Activated T-cell treated with anti-CD3 and anti-CD28 coated beads for 1 hour (primary cell): ENCODE data around the gene CABCOCO1.
"Not testable (repeated sequence)": the region's sequence is repeated elsewhere in the genome, so short reads cannot be mapped to it uniquely, and the experiment has no call there.

ENCODE experiments used
- DNase-seq: peaks from one replicate; pipeline ENCODE4 v3.0.0-alpha.2; 2020; ENCODE audit warnings: low read depth

The CABCOCO1 gene

DNA sequence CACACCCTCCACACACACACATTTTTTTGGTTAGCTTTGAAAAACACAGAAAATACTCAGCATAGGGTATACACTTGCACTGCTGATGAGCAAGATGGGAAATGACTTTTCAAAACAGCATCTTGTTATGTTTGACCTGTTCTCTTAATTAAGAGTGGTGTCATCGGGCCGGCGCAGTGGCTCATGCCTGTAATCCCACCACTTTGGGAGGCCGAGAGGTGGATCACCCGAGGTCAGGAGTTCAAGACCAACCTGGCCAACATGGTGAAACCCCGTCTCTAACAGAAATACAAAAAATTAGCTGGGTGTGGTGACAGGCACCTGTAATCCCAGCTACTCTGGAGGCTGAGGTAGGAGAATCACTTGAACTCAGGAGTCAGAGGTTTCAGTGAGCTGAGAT is 56.7 kb downstream of the CABCOCO1 start:
- DNase-seq = not testable (repeated sequence)

DNA sequence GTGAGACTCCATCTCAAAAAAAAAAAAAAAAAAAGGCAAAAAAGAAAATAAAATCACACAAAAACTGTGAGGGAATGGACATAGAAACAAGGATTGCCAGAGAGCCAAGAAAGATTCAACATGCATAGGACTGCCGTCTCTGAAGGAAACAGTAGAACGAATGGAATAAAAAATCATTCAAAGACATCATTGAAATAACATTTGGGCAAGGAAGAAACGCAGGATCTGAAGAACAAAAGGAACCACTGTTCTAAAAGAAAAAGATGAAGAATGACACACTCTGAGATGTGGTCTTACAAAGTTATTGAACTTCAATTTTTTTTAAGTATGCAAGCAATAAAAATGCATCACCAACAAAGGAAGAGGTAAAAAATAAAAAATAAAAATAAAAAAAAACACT is 57.2 kb downstream of the CABCOCO1 start:
- DNase-seq = no peak

DNA sequence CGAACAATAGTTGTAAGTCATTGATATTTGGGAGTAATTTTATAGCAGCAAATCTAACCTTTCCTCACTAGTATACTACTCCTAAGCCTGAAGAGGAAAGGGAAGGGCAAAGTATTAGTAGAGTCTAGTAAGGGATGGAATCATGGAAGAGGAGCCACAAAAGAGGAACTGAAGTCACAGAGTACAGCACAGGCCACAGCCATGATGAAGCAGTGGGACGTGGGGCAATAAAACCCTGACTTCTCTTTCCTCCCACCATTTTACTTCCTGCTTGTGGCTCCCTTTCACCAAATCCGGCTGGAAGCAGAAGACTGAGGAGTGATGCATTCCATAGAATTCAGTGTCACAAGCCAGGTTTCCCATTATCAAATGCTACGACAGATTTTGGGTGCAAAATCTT is 58.7 kb downstream of the CABCOCO1 start:
- DNase-seq = no peak

DNA sequence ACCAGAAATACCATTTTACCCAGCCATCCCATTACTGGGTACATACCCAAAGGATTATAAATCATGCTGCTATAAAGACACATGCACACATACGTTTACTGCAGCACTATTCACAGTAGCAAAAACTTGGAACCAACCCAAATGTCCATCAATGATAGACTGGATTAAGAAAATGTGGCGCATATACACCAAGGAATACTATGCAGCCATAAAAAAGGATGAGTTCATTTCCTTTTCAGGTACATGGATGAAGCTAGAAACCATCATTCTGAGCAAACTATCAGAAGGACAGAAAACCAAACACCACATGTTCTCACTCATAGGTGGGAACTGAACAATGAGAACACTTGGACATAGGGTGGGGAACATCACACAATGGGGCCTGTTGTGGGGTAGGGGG is 62.5 kb downstream of the CABCOCO1 start:
- not testable (repeated sequence) for DNase-seq

DNA sequence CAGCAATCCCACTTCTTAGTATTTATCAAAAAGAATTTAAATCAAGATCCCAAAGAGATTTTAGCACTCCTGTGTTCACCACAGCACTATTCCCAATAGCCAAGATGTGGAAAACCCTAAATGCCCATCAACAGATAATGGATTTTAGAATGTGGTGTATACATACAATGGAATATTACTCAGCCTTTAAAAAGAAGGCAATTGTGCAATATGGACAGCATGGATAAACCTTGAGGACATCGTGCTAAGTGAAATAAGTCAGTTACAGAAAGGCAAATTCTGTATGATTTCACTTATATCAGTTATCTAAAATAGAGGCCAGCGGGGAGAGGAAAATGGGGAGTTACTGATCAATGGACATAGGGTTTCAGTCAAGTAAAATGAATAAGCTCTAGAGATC is 66.9 kb downstream of the CABCOCO1 start:
- no peak for DNase-seq

DNA sequence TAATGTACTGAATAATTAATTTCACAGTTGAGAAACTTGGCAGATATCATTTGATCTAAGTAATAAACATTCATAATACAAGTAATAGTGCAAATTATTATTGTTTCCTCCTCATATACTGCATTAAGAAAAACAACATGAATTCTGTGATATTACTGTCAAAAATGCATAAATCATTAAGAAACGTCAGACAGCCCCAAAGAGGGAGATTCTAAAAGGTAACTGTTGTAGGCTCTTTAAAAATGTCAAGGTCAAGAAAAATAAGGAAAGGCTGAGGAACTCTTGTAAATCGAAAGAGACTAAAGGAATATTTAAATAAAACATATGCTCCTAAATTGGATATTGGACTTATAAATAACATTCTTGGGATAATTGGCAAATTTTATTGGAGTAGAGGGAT is 67.9 kb downstream of the CABCOCO1 start:
- no peak for DNase-seq

DNA sequence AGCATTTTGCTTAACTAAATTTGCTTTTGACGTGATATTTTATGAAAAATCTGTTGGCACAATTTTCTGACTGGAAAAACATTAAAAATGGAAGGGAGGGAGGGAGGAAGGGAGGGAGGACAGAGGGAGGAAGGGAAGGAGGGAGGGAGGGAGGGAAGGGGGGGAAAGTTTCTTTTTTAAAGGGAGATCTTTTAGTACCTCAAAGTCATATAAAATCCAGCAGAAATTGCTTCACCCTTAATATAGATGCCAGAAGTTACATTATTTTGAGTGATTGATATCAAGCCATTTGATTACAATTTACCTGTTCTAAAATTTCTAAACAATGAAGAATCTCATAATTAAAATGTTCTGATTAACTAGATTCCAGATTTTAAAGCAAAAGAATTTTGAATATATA is 68.9 kb downstream of the CABCOCO1 start:
- DNase-seq = no peak

DNA sequence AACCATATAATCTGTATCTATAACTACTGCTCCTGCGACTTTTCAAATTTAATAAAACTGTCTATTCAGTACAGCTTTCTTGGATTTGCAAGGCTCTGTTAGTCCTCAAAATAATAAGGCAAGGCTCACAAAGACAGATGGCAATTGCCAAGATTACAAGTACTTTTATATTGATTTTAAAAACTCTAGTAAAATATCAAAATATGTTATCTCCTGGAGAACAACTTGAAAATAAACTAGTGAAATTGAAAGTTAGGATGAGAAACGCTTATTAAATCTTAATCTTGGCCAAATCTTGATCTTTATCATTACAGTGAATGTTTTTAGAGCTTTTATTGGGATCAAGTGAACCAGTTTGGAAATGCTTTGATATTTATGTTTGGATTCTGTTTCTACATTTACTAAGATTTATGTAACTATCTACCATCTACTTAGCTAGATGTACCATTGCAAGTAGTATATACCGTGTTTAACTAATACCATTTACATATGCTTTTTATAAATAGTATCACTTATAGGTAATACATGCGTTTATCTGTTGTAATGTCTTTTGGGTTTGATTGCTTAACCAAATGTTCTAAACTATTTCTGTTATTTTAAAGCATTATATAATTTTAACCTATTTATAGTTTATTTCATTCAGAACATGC is 70.0 kb downstream of the CABCOCO1 start:
- DNase-seq = no peak

DNA sequence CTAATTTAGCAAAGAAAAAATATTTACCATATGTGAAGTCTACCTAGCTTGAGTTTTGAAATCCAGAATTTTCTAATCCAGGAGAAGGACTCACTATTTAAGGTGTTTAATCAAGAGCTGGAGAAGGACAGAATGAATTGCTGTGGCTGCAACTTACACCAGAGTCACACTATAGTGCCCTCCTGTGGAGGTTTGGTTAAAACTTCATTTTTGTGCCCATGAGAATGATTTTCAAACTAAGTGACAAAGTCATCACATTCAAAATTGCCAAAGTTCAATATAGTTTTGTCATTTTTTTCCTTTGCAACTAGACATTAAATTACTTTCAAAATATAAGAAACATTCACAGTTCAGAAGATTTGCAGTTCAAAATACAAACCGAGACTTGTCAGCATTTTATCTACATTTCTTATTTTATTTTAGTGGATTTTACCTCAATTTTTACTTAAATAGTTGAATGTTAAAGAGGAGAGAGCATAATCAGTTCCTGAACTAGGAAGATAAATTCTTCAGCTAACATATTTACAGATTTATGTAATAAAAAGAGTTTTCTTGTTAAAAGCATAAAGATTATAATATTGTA is 70.7 kb downstream of the CABCOCO1 start:
- no peak for DNase-seq

DNA sequence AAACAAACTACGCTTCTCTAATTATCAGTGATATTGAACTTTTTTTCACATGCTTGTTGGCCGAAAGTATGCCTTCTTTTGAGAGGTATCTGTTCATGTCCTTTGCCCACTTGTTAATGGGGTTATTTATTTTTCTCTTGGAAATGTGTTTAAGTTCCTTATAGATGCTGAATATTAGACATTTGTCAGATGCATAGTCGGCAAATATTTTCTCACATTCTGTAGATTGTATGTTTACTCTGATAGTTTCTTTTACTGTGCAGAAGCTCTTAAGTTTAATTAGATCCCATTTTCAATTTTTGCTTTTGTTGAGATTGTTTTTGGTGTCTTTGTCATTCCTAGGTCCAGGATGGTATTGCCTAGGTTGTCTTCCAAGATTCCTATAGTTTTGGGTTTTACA is 73.2 kb downstream of the CABCOCO1 start:
- DNase-seq = no peak

DNA sequence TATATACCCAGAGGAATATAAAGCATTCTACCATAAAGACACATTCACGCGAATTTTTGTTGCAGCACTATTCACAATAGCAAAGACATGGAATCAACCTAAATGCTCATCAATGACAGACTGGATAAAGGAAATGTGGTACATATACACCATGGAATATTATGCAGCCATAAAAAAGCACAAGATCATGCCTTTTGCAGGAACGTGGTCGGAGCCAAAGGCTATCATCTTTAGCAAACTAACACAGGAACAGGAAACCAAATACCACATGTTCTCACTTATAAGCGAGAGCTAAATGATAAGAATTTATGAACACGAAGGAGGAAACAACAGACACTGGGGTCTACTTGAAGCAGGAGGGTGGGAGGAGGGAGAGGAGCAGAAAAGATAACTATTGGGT is 74.7 kb downstream of the CABCOCO1 start:
- DNase-seq = not testable (repeated sequence)

DNA sequence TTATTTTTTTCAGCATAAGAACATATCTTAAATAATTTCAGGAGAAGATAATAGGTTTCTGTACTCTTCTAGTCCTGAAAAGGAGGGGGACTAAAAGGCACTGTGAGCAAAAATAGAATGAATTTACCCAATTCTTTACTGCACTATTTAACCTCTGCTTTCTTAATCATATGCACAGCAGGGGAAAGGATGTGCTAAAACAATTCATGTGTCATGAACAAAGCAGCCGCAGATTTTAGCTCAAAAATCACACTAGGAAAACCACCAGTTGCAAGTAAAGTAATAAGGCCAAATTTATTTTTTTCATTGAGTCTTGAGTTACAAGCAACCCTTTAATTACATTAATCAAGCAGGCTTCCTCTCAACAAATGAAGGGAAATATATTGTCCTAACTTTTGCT is 80.1 kb downstream of the CABCOCO1 start:
- no peak for DNase-seq

DNA sequence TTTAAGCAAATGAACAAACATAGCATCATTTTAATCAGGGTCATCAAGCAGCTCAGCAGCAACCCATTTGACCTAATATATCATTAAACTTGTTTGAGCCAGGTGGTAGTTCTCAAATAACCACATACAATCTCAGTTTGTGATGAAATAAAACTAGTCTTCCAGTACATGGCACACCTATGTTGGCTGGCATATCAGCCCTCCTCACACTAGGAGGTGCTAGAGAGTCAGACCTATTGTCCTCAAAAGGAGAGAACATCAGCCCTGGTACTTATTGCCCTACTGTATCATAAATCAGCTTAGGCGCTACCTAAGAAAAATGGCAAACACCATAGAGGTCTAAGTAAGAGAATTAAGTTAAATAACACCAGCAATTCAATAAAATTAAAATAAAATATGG is 81.7 kb downstream of the CABCOCO1 start:
- no peak for DNase-seq

DNA sequence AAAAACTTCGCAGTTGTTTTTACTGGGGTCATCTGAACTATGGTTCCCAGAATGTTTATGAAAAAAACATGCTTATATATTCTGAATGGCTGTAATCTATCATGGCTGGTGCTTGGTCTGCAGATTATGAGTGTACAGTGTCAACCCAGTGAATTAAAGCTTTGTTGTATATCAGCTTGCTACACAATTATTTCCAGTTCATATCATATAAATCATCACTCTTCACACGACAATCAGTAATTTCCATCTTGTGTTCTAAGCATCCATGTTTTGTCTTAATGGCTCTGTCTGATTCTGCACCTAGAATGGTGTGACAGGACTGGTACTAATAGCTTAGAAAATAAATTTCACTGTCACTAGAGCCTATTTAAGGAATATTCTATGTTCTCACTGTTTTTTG is 83.6 kb downstream of the CABCOCO1 start:
- no peak for DNase-seq

DNA sequence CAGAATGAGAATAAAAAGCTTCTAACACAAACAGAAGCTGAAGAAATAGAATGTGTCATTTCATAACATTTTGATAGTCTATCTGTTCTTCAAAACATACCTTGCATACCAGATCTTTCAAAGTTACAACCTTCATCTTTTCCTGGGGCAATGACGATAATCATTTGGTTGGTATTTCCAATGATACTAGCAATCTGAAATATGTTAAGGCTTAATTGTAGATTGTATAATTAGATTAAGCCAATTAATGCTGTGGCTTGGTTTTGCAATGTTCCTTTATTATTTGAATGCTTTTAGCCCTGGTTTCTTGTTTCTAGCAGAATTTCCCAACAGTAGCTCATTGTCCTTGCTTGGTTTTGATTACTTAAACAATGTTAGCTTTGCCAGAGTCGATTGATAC is 84.6 kb downstream of the CABCOCO1 start:
- DNase-seq = no peak

DNA sequence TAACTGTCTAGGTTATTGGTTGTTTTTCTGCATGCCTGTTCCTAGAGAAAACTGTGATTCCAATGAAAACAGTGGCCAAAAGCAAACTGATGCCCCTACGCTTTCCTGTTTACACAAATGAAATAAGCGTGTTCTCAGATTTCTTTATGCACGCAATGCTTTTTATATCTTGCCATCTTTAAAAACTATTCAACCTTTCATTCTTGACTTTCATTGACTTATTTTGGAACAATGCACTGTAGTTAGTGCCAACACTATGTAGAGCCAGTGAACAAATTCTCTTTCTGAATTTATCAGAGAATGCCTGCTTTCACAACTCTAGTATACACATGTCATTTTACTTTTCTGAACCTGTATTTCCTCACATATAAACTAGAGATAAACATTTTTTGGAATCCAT is 86.6 kb downstream of the CABCOCO1 start:
- no peak for DNase-seq

DNA sequence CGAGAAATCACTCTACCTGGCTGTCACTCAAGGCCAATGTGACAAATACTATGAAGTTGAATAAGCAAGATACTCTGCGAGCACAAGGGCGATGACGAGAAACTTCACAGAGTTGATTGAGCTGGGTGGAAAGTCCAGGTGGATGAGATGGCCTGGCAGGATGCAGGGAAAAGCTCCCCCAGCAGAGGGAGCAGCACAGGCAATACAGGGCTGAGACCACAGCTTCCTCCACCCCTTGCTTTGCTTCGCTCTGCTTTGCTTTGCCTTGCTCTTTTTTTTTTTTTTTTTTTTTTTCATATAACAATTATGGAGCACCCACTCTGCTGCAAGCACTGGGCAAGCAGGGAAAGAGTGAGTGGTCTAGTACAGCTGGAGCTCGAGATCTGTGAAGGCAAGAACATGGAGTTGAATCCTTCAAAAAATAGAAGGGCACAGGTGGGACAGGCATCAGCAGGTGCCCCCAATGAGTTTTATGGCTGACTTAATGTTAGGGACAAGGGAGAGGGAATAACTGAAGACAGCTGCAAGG is 88.3 kb downstream of the CABCOCO1 start:
- DNase-seq = peak; percentile 48

DNA sequence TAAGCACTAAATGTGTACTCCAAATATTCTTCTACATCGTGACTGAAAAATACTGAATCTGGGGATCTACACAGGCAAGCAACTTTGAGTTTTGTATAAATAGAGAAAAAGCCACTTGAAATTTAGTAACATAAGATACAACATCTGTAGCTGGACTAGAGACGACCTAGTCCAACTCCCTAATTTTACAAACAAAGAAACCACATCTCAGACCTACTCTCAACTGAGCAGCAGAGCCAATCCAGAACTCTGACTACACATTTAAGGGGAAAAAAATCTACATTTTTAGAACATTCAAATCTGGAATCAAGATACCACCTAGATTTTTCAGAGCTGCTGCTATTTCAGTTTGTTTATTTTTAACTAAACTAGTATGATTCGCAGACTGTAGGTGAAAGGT is 88.9 kb downstream of the CABCOCO1 start:
- DNase-seq = no peak

DNA sequence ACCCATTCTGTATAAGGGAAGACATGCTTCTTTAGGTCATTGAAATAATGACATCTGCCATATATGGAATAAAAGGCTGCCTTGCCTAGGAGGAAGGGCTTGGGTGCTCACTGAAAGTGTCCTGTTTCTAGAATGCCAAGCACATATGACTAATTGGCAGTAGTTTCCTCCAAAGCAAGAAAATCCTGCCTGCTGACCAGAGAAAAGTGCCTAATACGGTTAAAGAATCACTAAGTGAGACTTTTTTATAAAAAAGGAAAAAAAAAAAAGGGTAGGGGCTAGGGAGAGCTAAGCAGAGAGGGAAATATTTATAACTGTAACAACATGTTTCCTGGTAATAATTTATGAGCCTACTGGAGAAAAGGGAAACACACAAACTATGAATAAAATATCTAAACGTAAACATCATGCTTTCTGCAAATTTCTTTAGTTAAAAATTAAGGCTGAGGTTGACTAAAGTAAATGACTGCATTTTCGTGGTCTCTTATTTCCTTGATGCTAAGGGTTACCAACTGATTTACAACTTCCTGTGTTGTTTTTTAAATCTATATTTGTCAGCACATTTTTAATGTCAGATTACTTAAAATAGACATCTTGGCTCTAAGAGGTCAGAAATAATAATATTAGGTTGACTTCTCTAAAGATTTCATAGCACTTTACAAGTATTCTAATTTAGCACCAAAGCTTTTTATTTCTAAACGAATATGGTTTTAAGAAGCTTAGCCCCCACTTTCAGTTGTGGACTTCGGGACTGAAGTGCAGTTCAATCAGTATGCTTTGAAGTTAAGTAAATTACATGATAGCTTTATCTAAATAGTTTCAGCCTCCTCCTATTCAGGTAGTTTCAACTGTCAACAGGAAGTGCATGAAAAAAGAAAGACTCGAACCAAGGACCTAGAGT is 89.6 kb downstream of the CABCOCO1 start:
- DNase-seq = no peak

DNA sequence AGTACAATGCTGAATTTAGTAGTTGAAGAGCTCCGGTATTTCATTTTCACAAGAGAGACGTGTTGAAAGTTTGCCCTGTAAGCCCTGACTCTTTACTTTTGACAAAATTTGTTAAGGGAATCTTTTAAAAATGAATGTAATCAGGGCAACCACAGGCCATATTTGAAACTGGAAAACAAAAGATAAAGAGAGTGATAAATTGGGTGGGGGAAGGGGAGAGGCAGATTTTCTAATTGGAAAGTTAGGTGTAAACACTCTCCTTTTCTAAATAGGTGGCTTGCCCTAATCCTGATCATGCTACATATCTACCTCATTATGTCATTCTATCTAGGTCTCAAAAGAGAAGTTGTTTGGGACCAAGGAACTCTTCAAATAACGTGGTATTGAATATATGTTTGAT is 90.7 kb downstream of the CABCOCO1 start:
- DNase-seq = no peak

DNA sequence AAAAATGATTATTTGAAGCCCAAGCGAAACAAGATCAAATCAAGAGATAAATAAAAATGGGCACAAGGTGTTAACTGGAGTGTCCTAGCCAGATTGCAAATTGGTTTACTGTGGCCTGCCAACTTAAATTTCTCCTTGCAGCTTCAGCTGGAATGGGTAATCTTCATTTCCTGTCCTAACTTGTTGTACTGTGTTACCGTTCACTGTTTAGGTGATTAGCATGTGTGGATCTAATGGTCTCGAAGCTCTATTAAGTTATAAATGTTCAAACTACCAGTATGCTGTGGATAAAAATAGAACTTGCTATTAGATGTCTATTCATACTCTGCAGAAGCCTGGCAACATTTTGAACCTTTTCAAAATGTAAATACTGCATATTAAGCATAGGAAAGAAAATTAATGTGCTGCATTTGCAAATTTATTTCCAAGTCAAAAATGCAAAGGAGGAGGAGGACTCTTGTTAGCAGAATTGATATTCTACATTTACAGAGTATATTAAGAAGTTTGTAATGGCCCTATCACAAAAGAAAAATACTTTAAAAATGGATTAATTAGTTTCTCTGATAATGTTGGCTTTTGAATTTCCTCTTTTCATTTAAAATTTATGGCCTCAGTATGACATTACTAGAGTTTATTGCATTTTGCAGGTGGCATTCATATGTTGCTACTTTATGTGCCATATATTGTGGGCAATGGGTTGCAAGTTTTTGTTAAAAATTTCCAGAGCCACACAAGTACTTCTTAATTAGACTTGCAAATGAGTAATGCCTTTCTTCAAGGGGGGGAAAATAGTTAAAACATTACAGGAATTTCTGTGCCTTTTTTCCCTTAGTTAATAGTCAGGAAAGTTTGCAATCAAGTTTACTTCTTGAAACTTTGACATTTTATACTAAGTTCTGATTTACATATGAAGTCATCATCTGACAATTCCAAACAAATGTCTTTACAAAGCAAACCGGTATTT is 92.1 kb downstream of the CABCOCO1 start:
- DNase-seq = no peak

DNA sequence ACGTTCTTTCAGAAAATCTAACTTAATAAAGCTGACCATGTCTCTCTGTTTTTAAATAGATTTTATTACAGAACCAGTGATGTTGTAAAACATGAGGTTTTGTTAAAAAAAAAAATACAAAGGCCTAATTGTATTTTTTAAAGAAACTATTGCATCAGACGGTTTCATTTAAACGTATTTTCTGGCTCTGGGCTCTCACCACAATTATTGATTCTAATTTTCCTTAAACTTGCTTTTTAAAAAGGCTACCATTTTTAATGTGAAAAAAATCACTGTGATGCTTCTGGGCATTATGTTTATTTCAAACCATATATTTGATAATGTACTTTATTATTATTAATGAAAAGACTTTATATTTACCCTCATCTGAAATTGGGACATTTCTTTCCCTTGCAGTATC is 94.3 kb downstream of the CABCOCO1 start:
- DNase-seq = no peak
